ENCODE data around the gene TGM4.
"Not testable (repeated sequence)": the region's sequence is repeated elsewhere in the genome, so short reads cannot be mapped to it uniquely, and the experiment has no call there.

TGM4 gene

DNA sequence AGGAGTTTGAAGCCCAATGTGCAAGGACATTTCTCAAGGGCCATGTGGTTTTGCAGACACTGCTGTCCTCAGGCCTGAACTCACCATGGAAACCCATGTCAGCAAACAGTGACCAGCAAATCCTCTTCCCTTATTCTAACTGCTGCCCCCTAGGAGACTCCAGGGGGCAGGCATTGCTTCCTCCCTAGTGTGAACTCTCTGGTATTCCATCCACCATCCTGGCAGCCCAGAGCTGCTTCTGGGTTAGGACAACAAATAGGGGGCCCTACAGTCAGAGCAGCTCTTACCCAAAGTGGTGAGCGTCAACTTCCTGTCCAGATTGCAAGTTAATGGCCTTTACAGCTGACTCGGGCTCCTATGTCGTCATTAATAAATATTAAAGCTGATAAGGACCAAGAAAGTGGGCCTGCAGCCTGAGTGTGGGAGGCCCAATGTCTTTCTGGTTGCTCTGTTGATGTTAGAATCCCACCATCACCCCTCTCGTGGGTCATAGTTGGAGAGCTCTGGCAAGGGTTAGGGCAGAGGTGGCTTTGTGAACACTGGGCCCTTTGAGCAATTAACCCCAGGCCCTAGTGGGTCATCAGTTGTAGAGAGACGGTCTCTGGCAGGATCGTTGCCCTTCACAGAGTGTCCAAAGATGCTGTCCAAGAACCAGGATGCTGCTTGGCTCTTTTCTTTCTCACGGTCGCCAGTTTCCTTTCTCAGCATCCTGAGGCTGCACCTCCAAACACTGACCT lies 41.5 kb downstream of the TGM4 start:
- DNase-seq = peak; percentile 16

DNA sequence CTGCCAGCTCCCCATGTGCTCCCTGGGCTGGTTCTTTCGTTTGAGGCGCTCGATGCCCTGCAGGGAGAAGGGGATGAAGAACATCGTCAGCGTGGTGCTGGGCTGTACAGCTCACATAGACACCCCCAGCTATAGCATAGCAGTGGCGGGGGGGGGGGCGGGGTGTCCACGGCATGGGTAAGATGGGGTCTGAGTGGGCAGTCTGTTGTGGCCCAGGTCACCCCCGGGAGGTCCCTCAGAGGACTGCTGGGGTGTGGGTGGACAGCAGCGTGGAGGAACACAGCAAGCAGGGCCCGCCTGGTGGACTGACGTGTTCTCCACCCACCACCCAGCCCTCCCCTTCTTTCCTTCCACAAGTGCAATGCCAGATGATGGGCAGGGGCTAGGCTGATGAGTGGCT lies 43.7 kb downstream of the TGM4 start:
- no peak for DNase-seq

DNA sequence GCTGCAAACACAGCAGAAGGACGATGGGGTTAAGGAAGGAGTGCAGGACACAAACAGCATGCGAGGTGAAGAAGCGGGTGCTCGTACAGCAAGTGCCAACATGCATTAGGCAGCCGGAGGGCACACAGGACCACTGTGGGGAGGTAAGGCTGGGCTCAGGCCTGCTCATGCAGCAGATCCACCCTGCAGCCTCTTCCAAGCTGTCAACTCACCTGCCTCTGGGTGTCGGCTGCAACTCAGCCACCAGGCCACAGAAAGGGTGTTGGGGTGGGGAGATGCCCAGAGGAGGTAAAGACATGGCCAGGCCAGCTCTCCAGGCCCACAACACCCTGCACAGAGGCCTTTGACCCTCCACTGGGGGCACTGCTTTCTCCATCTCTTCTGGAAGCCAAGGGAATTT lies 44.2 kb downstream of the TGM4 start:
- DNase-seq = no peak

DNA sequence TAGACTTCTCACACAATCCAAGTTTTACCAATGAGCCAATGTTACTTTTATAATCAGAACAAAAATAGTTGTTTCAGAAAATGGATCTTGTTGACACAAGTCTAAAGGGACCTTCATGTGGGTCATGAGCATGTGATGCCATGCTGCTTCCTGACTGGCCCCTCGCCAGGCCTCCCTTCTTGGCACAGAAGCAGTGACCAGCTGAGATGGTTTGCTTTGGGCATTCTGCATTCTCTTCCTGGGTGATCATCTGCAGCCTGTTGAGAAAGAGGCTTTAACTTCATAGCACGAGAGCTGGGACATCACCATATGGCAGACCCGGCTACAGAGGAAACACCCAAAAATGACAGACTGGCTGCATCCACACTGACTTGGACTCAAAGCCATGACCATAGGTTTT lies 45.7 kb downstream of the TGM4 start:
- no peak for DNase-seq

DNA sequence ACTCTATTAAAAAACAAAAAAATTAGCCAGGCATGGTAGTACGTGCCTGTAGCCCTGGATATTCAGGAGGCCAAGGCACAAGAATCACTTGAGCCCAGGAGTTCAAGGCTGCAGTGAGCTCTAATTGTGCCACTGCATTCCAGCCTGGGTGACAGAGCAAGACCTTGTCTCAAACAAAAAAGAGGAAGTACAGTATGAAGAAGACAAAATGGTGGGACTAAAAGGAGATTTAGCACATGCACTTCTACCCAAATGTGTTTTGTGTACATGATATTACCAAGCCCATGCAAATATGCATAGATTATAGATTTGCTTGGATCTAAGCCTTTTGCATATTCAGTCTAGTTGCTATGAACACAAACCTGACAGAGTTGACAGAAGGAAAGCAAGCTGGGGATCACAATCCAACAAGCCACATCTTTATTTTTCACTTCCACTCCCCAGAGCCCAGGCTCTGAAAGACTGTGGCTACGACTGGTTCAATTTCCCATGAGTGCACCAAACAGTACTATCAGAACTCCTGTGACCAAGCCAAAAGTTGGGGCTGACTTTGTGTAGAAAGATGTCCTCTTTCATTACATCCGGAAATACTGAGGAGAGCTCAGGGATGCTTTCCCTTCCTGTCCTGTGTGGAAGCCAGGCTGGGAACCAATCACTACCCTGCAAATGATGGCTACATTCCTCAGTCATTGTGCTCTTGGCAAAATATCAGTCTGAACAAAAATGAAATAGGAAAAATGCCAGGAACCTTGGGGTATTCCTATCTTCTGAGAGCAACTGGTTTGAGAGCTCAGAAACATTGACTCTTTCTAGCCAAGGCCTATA lies 49.4 kb downstream of the TGM4 start:
- peak; percentile 61 for DNase-seq

DNA sequence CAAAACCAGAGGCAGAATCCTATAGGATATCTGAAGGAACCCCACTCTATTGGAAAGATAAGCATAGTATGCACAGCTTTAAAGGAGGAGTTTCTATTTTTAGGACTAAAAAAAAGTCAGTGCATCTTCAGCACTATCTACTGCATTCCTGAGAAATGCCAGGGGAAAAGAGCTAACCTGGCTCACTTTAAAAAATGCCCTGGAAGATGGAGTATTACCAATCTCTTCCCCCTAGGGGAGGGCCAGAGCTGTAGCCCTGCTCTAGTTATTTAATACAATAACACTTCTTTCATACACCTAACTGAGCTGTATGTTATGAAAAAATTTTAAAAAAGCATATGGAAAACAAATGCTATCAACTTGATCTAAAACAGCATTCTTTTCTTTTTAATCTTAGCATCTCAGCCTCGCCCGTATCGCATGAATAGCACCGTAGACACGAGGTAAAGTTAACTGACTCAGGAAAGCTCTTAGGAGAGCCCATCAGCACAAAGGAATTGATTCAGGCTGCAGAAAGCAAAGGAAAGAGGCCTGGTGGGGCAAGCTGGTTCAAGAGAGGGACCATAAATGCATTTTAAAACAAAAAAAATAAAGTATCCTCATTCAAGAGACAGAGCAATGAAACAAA lies 50.2 kb downstream of the TGM4 start:
- DNase-seq = no peak

DNA sequence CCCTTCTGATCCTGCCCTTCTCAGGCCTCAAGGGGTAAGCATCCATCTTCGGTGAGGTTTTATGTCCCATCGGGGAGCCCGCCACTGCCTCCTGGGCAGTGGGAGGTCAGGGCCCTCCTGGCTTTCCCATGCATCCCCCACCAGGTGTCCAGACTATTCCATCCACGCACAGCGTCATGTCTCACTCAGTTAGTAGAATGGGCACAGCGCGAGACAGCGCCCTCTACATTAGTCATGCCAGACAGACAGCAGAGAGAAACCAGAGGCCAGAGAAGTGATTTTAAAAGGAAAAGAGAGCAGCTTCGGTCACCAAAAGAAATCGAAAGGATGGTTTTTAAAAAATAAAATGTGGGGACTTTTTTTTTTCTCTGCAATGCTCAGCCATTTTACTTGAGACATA lies 51.8 kb downstream of the TGM4 start:
- DNase-seq = no peak

DNA sequence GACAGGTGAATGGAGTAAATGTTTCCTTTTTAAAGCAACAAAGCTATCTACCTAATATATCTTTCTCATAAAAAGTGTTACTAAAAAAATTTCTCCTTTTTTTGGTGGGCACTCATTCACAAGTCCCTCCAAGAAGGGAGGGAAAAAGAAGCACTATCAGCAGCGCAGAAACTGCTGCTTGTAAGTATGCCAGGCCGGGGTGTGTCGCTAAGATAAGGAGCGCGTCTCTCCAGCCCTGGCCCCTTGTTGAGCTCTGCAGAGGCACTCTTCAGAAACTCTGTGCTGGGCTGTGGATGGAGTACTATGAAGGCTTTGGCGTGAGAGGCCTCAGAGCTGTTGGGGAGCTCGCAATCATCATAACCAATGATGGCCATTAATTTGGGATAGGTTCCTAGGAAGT lies 52.5 kb downstream of the TGM4 start:
- no peak for DNase-seq

DNA sequence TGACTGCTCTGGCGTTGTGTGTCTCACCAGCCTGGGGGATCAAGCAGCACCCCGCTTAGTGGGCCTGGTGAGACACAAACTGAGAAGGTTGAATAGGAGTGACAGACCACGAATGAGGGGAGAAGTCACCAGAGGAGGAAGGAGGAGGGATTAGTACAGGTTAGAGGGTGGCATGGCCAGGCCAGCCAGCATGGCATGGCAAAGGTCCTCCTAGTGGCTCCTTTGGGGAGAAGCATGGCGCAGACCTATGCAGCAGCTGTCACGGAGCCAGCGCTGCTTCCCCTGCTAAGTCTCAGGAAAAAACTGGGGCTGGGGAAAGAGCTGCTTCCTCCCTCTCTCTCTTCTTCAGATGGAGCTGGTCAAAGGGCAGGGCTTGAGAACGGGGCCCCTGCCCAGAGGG lies 53.0 kb downstream of the TGM4 start:
- DNase-seq = no peak

DNA sequence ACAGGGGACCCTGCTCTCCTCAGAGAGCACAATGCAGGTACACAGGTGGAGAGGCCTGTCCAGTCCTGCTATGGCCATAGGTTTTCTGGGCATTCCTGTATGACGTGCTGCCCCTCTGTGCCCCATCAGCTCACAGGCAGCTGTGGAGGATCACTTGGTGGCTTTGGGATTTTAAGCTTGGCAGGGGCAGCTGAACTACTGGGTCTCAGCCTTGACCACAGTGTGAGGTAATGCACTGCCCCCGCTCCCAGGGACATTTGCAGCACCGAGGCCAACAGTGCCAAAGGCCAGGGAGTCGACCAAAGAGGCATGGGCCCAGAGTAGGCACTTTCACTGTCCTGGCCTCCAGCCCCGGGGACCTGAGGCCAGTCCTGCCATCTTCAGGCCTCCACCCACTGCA lies 55.4 kb downstream of the TGM4 start:
- no peak for DNase-seq

DNA sequence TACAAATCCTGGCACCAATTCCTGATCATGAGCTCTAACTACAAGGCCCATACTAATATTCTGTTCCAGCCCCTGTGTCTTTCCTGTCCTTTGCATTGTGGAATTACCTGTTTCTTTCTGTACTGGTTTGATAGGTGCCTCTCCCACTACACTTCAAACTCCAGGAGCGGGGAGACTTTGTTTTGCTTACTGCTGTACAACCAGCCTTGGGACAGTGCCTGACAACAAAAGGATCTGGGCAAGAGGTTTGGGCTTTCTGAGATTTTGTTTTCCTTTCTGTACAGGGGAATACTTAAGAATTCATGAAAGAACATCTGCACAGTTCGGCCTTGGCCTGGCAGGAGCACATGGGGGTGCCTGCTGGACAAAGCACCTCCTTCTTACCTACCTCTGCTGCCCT lies 56.5 kb downstream of the TGM4 start:
- DNase-seq = no peak

DNA sequence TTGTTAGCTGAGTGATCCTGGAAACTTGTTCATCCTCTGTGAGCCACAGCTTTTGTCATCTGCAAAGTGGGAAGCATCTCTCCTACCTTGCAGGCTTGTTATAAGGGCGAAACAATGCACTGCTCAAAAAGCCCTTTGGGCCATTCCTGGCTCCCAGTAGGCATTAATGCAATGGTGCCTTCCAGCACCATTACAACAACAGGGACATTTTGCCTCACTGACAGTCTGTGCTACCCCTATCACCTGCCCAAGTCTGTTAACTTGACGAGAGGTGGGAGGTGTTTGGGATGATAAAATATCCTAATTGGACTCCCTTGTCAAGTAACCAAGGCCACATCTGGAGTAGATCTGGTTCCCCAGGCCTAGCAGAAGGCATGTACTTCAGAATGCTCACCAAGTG lies 57.4 kb downstream of the TGM4 start:
- DNase-seq = no peak

DNA sequence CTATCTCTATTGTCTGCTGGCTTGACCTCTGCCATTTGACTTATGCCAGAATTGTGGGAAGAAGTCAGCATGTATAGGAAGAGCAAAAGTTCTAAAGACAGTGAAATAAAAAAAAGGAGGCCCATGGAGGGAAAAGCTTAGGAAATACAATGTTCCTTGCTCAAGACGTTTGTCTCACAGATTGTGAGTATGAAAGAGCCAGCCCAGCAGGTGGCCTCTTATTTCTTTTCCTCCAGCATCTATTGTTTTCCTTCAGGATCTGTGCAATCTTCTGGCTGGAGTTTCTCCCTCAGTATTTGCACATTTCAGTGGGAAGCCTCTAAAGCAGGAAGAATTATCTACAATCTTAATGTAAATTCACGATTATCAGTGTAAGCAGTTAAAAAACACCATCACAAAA lies 57.9 kb downstream of the TGM4 start:
- no peak for DNase-seq

DNA sequence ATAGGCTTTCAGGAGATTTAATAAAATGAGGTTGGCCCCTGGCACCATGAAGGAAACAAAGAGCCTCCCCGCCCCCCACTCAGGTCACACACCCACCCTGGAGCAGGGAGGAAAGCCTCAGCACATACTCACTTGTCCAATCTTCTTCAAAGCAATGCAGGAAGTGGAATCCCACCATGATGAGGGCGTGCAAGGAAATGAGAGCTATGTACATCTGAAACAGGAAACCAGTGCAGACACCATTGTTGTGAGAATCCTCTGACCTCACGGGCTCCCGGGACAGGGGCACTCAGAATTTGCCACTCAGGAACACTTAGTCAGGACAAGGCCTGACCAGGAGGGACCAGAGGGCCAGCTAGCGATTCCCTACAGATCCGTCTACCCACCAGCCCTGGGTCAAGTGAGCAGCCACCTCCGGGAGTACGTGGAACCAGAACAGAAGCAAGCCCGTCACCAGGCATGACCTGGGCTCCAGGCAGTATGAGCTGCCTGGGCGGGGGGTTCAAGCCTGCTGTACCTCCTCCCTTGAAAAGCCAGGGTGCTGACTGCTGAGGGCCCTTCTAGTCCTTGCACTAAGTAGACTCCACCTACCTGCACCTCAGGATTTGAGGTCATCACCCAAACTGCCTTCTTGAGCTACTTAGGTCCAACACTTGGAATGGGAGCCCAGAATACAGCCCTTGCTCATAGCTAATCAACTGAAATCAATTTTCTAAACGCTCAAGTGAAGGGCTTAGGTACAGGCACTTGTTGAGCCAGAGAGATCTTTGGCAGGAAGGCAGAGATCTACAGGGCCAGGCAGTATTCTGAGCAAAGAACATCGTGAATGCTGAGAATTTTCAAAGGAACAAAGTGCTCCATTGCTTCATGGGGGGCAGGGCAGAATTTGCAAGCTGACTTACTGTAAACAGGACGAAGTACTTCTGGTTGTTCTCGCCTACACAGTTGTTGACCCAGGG lies 58.9 kb downstream of the TGM4 start:
- no peak for DNase-seq

DNA sequence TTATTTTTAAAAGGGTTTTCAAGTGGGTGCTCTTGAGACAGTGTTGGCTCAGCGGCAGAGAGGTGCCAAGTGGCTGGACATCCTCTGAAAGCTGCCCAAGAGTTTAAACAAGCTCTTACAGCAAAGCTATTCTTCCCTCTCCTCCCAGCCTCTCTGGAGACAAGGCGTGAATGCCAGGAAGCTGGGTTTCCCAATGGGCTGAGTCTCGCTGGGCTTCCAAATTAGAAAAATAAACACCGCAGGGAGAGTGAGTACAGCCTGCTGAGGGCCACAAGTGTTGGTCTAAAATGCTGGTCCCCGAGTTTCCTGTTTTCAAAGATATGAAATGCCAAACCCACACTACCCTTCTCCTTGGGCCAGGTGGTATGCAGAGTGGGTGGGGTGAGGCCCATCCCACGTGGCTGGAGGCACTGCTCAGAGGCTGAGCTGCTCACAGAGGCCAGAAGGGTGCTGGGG lies 65.2 kb downstream of the TGM4 start:
- DNase-seq = no peak

DNA sequence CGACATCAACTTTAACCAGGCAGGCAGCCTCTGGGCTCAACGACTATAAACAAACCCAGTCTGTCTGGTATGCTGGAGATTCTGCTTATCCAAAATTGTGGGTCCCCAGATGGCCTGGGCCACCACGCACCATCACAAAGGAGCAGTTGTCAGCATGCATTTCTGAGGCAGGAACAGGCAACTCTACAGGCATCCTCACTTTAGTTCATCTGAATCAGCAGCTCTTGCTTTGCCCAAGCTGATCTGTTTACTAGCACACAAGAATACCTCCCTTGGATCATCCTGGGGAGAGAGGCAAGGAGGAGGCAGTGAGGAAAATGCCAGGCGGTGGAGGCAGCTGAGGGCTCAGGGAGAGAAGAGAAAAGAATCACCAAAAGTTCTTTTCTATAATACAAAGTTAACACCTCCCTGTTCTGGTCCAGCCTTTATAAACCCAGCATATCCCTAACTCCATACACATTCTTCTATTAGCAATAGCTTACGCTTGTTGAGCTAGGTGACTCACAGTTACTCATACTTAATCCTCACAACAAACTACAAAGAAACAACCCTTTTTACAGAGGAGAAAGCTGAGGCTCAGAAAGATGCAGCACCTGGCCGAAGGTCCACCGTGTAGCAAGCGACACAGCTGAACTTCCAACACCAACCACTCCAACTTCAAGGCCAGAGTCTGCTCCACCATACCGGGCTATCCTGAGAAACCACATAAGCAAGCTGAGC lies 68.0 kb downstream of the TGM4 start:
- DNase-seq = peak; percentile 44

DNA sequence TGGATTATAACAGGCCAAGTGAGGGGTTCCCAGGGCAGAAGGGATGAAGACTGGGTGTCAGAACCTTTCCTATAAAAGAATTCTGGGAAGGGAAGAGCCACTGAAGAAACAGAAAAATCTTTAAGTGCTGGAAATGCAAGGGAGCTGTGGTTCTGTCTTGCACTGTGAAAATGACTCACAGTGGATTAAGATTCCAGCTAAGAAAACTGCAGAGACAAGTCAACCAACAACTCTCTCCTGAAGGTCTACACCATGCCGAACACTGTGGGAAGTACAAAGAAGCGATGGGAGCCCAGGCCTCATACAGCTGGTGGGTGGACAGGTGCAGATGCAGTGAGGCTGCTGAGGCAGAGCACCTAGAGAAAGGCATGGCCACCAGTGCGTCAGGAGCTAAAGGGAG lies 73.8 kb downstream of the TGM4 start:
- DNase-seq = no peak

DNA sequence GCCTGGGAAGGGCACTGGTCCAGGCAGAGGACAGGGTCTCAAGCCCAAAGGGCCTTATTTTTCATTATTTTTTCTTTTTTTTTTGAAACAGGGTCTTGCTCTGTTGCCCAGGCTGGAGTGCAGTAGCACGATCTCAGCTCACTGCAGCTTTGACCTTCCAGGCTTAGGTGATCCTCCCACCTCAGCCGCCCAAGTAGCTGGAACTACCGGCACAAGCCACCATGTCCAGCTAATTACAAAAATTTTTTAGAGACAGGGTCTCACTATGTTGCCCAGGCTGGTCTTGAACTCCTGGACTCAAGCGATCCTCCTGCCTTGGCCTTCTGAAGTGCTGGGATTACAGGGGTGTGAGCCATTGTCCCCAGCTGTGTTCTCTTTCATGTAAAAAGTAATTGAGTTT lies 75.4 kb downstream of the TGM4 start:
- DNase-seq = not testable (repeated sequence)

DNA sequence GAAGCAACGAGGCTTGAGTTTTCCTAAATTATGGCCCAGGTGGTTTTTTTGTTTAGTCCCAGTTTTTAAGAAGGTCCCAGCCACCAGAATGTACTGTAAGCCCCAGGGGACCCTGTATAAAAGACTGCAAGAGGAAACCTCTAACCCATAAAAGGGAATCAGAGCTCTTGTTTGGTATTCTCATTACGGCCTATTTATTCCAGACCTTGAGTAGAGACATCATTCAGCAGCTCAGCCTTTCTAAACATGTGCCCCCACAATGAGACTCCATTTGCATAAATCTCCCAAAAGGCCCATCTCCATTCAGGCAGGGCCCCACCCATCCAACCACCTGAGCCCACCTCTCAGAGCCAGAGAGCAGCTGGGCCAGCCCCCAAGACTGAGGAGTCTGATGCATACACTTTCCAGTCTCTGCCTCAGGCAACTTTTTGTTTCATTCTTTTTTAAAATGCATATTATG lies 75.9 kb downstream of the TGM4 start:
- DNase-seq = no peak

DNA sequence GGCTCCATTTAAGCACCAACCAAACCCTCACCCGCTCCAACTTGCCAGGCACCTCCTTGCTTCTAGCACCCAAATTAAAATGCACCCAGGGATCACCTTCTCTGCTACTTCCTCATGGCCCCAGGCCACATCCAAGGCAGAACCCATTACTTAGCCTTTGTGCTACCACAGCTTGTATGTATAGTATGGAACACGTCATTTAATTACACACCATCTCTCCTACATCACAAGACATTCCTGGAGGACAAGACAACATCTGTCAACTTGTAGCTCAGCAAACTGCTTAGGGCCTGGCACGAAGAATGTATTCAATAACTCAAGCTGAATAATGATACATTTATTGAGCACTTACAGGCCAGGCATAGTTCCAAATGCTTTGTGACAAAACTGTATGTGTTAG lies 78.3 kb downstream of the TGM4 start:
- no peak for DNase-seq

DNA sequence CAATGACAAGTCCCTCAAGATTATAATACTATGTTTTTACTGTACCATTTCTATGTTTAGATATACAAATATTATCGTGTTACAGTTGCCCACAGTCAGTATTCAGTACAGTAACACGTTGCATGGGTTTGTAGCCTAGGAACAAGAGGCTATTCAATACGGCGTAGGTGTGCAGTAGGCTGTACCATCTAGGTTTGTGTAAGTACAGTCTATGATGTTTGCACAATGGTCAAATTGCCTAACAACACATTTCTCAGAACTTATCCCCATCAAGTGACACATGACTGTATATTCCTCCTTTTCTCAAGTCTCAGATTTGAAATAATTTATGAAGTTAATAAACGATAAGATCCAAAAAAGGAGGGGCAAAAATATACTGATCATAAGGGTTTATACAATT lies 79.9 kb downstream of the TGM4 start:
- no peak for DNase-seq

DNA sequence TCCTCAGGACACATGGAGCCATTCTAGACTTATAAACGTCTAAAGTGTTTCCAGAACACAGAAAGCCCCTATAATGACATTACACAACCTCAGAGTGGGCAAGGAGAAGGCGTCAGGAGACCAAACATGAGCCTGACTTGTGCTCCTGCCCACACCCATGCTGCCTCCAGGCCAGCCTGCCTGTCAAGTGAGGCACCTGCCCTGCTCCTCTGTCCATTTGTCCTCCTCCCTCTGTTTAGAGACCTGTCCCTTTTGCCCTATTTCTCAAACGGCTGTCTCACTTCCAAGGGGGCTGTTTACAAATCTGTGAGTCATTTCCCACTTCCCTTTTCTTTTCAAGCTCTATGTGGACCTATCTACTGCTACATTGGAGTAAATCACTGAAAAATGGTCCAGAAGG lies 80.6 kb downstream of the TGM4 start:
- DNase-seq = no peak

Data from fibroblast of skin of back (primary cell).